HG03571 (cell line): ENCODE results near the gene CTSZ.
"Not testable (repeated sequence)": the region's sequence is repeated elsewhere in the genome, so short reads cannot be mapped to it uniquely, and the experiment has no call there.

Experiments used
- ATAC-seq: cut with Tn5 transposase; IDR thresholded peaks from one replicate; pipeline ENCODE4 v1.9.1; 2021; ENCODE audit not compliant: unreplicated experiment

Gene CTSZ

DNA sequence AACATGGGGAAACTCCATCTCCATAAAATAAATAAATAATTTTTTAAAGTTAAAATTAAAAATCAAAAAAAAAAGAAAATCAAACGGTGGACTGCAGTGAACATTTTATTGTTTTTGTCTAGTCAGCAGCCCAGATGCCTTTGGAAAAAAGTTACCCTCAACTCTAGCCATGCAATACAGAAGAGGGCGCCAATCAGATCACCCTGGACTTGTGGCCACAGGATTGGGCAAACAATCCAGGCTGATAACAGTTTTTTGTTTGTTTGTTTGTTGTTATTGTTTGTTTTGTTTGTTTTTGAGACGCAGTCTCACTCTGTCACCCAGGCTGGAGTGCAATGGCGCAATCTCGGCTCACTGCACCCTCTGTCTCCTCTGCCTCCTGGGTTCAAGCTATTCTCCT is 56.5 kb downstream of the CTSZ start:
- no peak for ATAC-seq

GRCh38 chr20:58947797-58948388 is 59.2 kb downstream of the CTSZ start:
- ATAC-seq: not testable (repeated sequence)

DNA sequence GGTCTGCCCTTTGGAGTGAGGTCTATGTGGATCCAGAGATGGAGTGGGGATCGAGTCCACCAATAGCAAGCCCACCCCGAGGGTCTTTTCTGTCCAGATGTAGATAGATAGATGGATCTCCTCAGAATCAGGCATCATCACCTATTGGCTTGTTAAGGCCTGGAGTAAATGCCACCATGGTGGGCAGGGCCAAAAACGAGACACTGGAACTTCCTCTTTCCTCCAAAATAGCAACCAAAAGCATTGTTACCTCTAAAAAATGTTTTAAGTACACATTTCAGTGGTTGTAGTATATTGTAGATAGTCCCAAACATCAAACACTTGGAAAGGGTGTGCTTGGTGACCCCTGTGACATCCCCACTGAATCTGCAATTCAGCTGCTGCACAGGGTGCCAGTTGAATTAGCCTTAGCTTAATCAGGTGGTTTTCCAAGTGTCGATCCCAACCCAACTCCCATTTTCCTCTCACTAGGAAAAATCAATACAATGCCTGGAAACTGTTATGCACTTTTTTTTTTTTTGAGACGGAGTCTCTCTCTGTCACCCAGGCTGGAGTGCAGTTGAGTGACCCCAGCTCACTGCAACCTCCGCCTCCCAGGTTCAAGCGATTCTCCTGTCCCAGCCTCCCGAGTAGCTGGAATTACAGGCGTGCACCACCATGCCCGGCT is 61.0 kb downstream of the CTSZ start:
- ATAC-seq: no peak
